Inflammatory macrophage treated with lipopolysaccharide for 1 hour (primary cell): ENCODE data around the gene PRPF6.
"Not testable (repeated sequence)": the region's sequence is repeated elsewhere in the genome, so short reads cannot be mapped to it uniquely, and the experiment has no call there.

Experiments
- DNase-seq, 2 donors: peaks; one replicate each; pipeline ENCODE4 v3.0.0-alpha.2; 2020 to 2022

Gene PRPF6

GRCh38 chr20:63962426-63963347 lies 18.2 kb upstream of the PRPF6 start:
- no peak for DNase-seq

- DNase-seq, result no peak
Measured at GRCh38 chr20:63963348-63963741, 17.6 kb upstream of the PRPF6 start.

GRCh38 chr20:63963784-63964301 lies 17.1 kb upstream of the PRPF6 start:
- no peak for DNase-seq

GRCh38 chr20:63964412-63964811 lies 16.5 kb upstream of the PRPF6 start:
- DNase-seq, result no peak

- DNase-seq, result no peak
Measured at GRCh38 chr20:63966172-63966943, 14.6 kb upstream of the PRPF6 start.

- DNase-seq, result no peak
Measured at GRCh38 chr20:63966944-63967322, 14.0 kb upstream of the PRPF6 start.

- no peak for DNase-seq
Measured at GRCh38 chr20:63967330-63968135, 13.4 kb upstream of the PRPF6 start.

- DNase-seq, result no peak
Measured at GRCh38 chr20:63968136-63968927, 12.6 kb upstream of the PRPF6 start.

GRCh38 chr20:63968928-63969760 lies 11.8 kb upstream of the PRPF6 start:
- DNase-seq, result no peak

GRCh38 chr20:63969838-63970713 lies 10.9 kb upstream of the PRPF6 start, which contains the start of gene ZNF512B:
TSS of gene ZNF512B (minus strand) at chr20:63969930. CDS start at chr20:63967950, 1,980 bp downstream.
- no peak for DNase-seq

GRCh38 chr20:63970714-63971431 lies 10.1 kb upstream of the PRPF6 start:
- DNase-seq, result no peak

GRCh38 chr20:63971960-63972311 lies 9.0 kb upstream of the PRPF6 start:
- not testable (repeated sequence) for DNase-seq

GRCh38 chr20:63972312-63973159 lies 8.4 kb upstream of the PRPF6 start:
- DNase-seq, result no peak

- no peak for DNase-seq
Measured at GRCh38 chr20:63973160-63973479, 7.8 kb upstream of the PRPF6 start.

- peak; percentile 76 to 95 for DNase-seq
Measured at GRCh38 chr20:63973636-63974401, 7.1 kb upstream of the PRPF6 start.

- no peak for DNase-seq
Measured at GRCh38 chr20:63974402-63975200, 6.3 kb upstream of the PRPF6 start.

- not testable (repeated sequence) for DNase-seq
Measured at GRCh38 chr20:63976511-63976910, 4.4 kb upstream of the PRPF6 start.
